Liver (tissue), 3 donors: Measurements from ENCODE around the gene SLC2A9.

Source experiments
- ATF3 ChIP-seq: IDR thresholded peaks from 2 replicates; pipeline ENCODE4 v1.6.1; 2016; ENCODE audit warnings: antibody characterized with exemption
- CTCF ChIP-seq: fragments of 150-350 bp; IDR thresholded peaks from 2 replicates; pipeline ENCODE4 v1.5.1; 2017; ENCODE audit warnings: improper control_type of control experiment, low read depth, low read length; ENCODE audit not compliant: missing input control
- HNF4A ChIP-seq, 2 donors: conservative IDR thresholded peaks; 2 replicates each; pipeline ENCODE4 v1.6.1; 2016; ENCODE audit warnings: antibody characterized with exemption in 2 of 2, mild to moderate bottlenecking in 2 of 2
- JUND ChIP-seq, 2 donors: IDR thresholded peaks; 2 replicates each; pipeline ENCODE4 v1.6.1; 2016; ENCODE audit warnings: antibody characterized with exemption in 2 of 2
- RAD21 ChIP-seq, 2 donors: IDR thresholded peaks; 2 replicates each; pipeline ENCODE4 v1.6.1; 2016; ENCODE audit warnings: antibody characterized with exemption in 2 of 2, mild to moderate bottlenecking in 2 of 2
- REST ChIP-seq: IDR thresholded peaks from 2 replicates; pipeline ENCODE4 v1.6.1; 2016; ENCODE audit warnings: antibody characterized with exemption, mild to moderate bottlenecking
- SP1 ChIP-seq: IDR thresholded peaks from 2 replicates; pipeline ENCODE4 v1.6.1; 2018; ENCODE audit warnings: antibody characterized with exemption, mild to moderate bottlenecking
- TAF1 ChIP-seq: conservative IDR thresholded peaks from 2 replicates; pipeline ENCODE4 v1.6.1; 2016; ENCODE audit warnings: antibody characterized with exemption, mild to moderate bottlenecking
- donor health status: healthy.
- donor health status: healthy.

- TF ChIP-seq CTCF = no peak
- no peak for TF ChIP-seq JUND (IDR thresholded peaks at IDR 0.05)
- no peak for TF ChIP-seq RAD21 (IDR thresholded peaks at IDR 0.05)
- TF ChIP-seq SP1 = no peak
- no peak for TF ChIP-seq HNF4A (conservative IDR thresholded peaks at IDR 0.05)
- no peak for TF ChIP-seq TAF1
- no peak for TF ChIP-seq REST
- TF ChIP-seq ATF3 = no peak
Observed at GRCh38 chr4:9952415-9952950, 68.8 kb downstream of the SLC2A9 start.
